Vagina (tissue), 2 donors: Measurements from ENCODE around the gene AHNAK.

Experiments
- POLR2AphosphoS5 ChIP-seq, 2 donors: sonication (generic); formaldehyde crosslinking; IDR thresholded peaks; one replicate each; pipeline ENCODE4 v1.9.0; 2017; ENCODE audit warnings: antibody characterized with exemption in 2 of 2, mild to moderate bottlenecking in 2 of 2, low read depth in 1 of 2; ENCODE audit not compliant: insufficient read depth in 1 of 2
- TF ChIP-seq, protein P1 (sequence below), 3 experiments: fragments of 450-650 bp in 2 of 3; fragments of 200-600 bp in 1 of 3; sonication (generic) in 1 of 3; IDR thresholded peaks; one replicate each; pipeline ENCODE4 v1.5.1; 2017 to 2019; ENCODE audit warnings: antibody characterized with exemption in 3 of 3, mild to moderate bottlenecking in 2 of 3, moderate library complexity in 2 of 3

DNA sequence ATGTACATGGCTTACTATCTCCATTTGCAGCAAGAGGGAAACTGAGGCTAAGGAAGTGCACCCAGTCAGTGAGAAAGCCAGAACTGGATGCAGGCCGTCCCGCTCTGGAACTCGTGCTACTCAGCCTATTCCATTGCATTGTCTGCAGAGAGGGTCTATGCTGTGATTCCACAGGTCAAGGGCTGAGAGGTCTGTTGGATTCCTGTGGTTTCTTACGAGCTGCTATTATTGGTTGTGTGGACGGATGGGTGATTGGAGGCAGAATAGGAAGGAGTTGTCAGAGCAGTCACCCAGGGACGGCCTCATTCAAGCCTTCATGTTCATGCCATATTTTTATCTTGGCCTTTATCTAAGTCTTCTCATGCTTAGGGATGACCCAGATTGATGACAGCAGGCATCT, 94.3 kb downstream of the AHNAK start:
- no peak for TF ChIP-seq POLR2AphosphoS5 (IDR thresholded peaks at IDR 0.05; ENCODE audit: insufficient read depth in 1 of 2, low read depth in 1 of 2)
- TF ChIP-seq, protein P1, sequence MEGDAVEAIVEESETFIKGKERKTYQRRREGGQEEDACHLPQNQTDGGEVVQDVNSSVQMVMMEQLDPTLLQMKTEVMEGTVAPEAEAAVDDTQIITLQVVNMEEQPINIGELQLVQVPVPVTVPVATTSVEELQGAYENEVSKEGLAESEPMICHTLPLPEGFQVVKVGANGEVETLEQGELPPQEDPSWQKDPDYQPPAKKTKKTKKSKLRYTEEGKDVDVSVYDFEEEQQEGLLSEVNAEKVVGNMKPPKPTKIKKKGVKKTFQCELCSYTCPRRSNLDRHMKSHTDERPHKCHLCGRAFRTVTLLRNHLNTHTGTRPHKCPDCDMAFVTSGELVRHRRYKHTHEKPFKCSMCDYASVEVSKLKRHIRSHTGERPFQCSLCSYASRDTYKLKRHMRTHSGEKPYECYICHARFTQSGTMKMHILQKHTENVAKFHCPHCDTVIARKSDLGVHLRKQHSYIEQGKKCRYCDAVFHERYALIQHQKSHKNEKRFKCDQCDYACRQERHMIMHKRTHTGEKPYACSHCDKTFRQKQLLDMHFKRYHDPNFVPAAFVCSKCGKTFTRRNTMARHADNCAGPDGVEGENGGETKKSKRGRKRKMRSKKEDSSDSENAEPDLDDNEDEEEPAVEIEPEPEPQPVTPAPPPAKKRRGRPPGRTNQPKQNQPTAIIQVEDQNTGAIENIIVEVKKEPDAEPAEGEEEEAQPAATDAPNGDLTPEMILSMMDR (IDR thresholded peaks at IDR 0.05), result no peak
